ENCODE results near the gene DACT1. TPM values are rescaled to one million over a fixed set of nuclear protein-coding genes. Genes with fewer than 3 reads are reported as not detected.

Gene DACT1
- total RNA-seq, 2 experiments from 2014 or later = not detected

GRCh38 chr14:58677996-58678395 lies 40.2 kb downstream of the DACT1 start:
- Histone ChIP-seq H3K4me1 (ENCODE audit: insufficient read depth, low read length, poor library complexity, severe bottlenecking) (no peaks in the 10 kb centered on the region), H3K9me2 (ENCODE audit: insufficient read depth, low read length) (no peaks in the 10 kb centered on the region), H3K36me3 (ENCODE audit: insufficient read depth, low read length) (no peaks in the 10 kb centered on the region), H3K4me3 (ENCODE audit: low read depth, low read length, poor library complexity, severe bottlenecking) (no peak overlapping the region), H3K9me3 (ENCODE audit: low read length) (no peaks in the 10 kb centered on the region), H2AFZ (ENCODE audit: low read length) (no peak overlapping the region), H3K27ac (ENCODE audit: low read depth, low read length, poor library complexity, severe bottlenecking) (no peak overlapping the region), H4K20me1 (ENCODE audit: insufficient read depth, low read length) (no peaks in the 10 kb centered on the region), H3K79me2 (ENCODE audit: insufficient read depth, low read depth, low read length) (no peaks in the 10 kb centered on the region), H3K4me2 (ENCODE audit: low read length) (no peak overlapping the region)
- no peak for DNase-seq (ENCODE audit: low spot score)
- BruUV-seq (replicated peaks) = no TSS peak
- intact Hi-C loops (cut with micrococcal nuclease; ENCODE audit: unreplicated experiment) = no loop called here
- TF ChIP-seq CTCF (conservative IDR thresholded peaks at IDR 0.05; ENCODE audit: low read length) = no peak
- ChIA-PET POLR2A (no interaction called here), CTCF (ENCODE audit: unreplicated experiment) (no interaction called here)

- no peak overlapping the region for H2AFZ ChIP-seq (ENCODE audit: low read length)
- no peaks in the 10 kb centered on the region for H3K9me2 ChIP-seq (ENCODE audit: insufficient read depth, low read length)
- H3K9me3 ChIP-seq (ENCODE audit: low read length) = no peaks in the 10 kb centered on the region
- H3K36me3 ChIP-seq (ENCODE audit: insufficient read depth, low read length) = no peaks in the 10 kb centered on the region
- ChIA-PET CTCF (ENCODE audit: unreplicated experiment) (no interaction called here), POLR2A (no interaction called here)
- H3K4me1 ChIP-seq (ENCODE audit: insufficient read depth, low read length, poor library complexity, severe bottlenecking) = no peaks in the 10 kb centered on the region
- no peak overlapping the region for H3K4me3 ChIP-seq (ENCODE audit: low read depth, low read length, poor library complexity, severe bottlenecking)
- no peak for DNase-seq (ENCODE audit: low spot score)
- TF ChIP-seq CTCF (conservative IDR thresholded peaks at IDR 0.05; ENCODE audit: low read length) (no peak), EZH2phosphoT487 (IDR thresholded peaks at IDR 0.05; ENCODE audit: borderline replicate concordance, low read depth, low read length) (no peak)
- H3K4me2 ChIP-seq (ENCODE audit: low read length) = no peak overlapping the region
- no peaks in the 10 kb centered on the region for H3K79me2 ChIP-seq (ENCODE audit: insufficient read depth, low read depth, low read length)
- no peak overlapping the region for H3K27ac ChIP-seq (ENCODE audit: low read depth, low read length, poor library complexity, severe bottlenecking)
- no peaks in the 10 kb centered on the region for H4K20me1 ChIP-seq (ENCODE audit: insufficient read depth, low read length)
- intact Hi-C loops (cut with micrococcal nuclease; ENCODE audit: unreplicated experiment) = no loop called here
- BruUV-seq (replicated peaks) = no TSS peak
Measured at GRCh38 chr14:58680698-58681097, 42.9 kb downstream of the DACT1 start.

- no peak for DNase-seq (ENCODE audit: low spot score)
- Histone ChIP-seq H3K27ac (ENCODE audit: low read depth, low read length, poor library complexity, severe bottlenecking) (no peak overlapping the region), H2AFZ (ENCODE audit: low read length) (no peak overlapping the region), H3K9me3 (ENCODE audit: low read length) (no peaks in the 10 kb centered on the region), H3K9me2 (ENCODE audit: insufficient read depth, low read length) (no peaks in the 10 kb centered on the region), H3K79me2 (ENCODE audit: insufficient read depth, low read depth, low read length) (no peaks in the 10 kb centered on the region), H3K36me3 (ENCODE audit: insufficient read depth, low read length) (no peaks in the 10 kb centered on the region), H3K4me2 (ENCODE audit: low read length) (no peak overlapping the region), H4K20me1 (ENCODE audit: insufficient read depth, low read length) (no peaks in the 10 kb centered on the region), H3K4me3 (ENCODE audit: low read depth, low read length, poor library complexity, severe bottlenecking) (no peak overlapping the region), H3K4me1 (ENCODE audit: insufficient read depth, low read length, poor library complexity, severe bottlenecking) (no peaks in the 10 kb centered on the region)
- ChIA-PET POLR2A (interaction anchor here (1.1 kb wide), 1 partner anchor 8 kb away, joined by 3 read pairs; no protein-coding TSS in a partner anchor), CTCF (ENCODE audit: unreplicated experiment) (no interaction called here)
- no peak for TF ChIP-seq CTCF (conservative IDR thresholded peaks at IDR 0.05; ENCODE audit: low read length)
- no peak for TF ChIP-seq EZH2phosphoT487 (IDR thresholded peaks at IDR 0.05; ENCODE audit: borderline replicate concordance, low read depth, low read length)
- intact Hi-C loops (cut with micrococcal nuclease; ENCODE audit: unreplicated experiment) = no loop called here
- no TSS peak for BruUV-seq (replicated peaks)
Measured at GRCh38 chr14:58687232-58687795, 49.6 kb downstream of the DACT1 start.

Data from OCI-LY7 (cell line).